Psoas muscle (tissue), 8 donors: ENCODE results near the gene TNIK. TPM values are rescaled to one million over a fixed set of nuclear protein-coding genes. Genes with fewer than 3 reads are reported as not detected.
A peak's percentile ranks its signal among the peaks of the same experiment; 100 is the strongest.

Source experiments
- ATAC-seq, 4 donors: fragments of 200-7000 bp; cut with Tn5 transposase; one replicate each; pipeline ENCODE4 v1.9.1; 2020; ENCODE audit warnings: moderate library complexity in 3 of 4, mild to moderate bottlenecking in 2 of 4
- DNase-seq, 2 donors: peaks; one replicate each; pipeline ENCODE4 v3.0.0-alpha.2; 2020
- H3K27ac ChIP-seq: fragments of 200-600 bp; one replicate; pipeline ENCODE4 v1.8.0; 2022
- H3K27me3 ChIP-seq, 3 donors: fragments of 200-600 bp in 1 of 3; one replicate each; pipeline versions ENCODE4 v1.6.1 to v1.8.0; 2013 to 2022; ENCODE audit warnings: low read length in 2 of 3, mild to moderate bottlenecking in 2 of 3, moderate library complexity in 1 of 3; ENCODE audit not compliant: insufficient read depth in 3 of 3
- H3K36me3 ChIP-seq, 2 donors: fragments of 200-600 bp in 1 of 2; one replicate each; pipeline versions ENCODE4 v1.6.1 to v1.8.0; 2013 to 2022; ENCODE audit warnings: low read depth in 1 of 2, mild to moderate bottlenecking in 1 of 2, moderate library complexity in 1 of 2; ENCODE audit not compliant: insufficient read depth in 1 of 2
- H3K4me1 ChIP-seq: fragments of 200-600 bp; one replicate; pipeline ENCODE4 v1.8.0; 2022
- H3K4me3 ChIP-seq: fragments of 200-600 bp; one replicate; pipeline ENCODE4 v1.8.0; 2022; ENCODE audit warnings: mild to moderate bottlenecking
- H3K9me3 ChIP-seq: fragments of 200-600 bp; one replicate; pipeline ENCODE4 v1.8.0; 2022
- CTCF ChIP-seq: fragments of 200-600 bp; IDR thresholded peaks from one replicate; pipeline ENCODE4 v1.8.0; 2022; ENCODE audit warnings: antibody characterized with exemption
- WGBS, 3 donors: extraction: QIAGEN DNeasy Blood & Tissue Kit; methylation state at CpG; one replicate each; pipeline versions ENCODE4 v1.1.6 to v1.1.7; 2013; 5-methylcytosine and 5-hydroxymethylcytosine counted together
- intact Hi-C, 2 donors: fragments of 100-400 bp; cut with DNase I; formaldehyde crosslinking; loops; one replicate each; pipeline versions ENCODE4 v1.11.0 to v1.14.2; 2022
- polyA plus RNA-seq, 3 donors: library from polyadenylated mRNA; stranded (reverse); fragments of 200-250 nt; gene quantifications; one replicate each; pipeline ENCODE4 v1.2.3, GENCODE V29; 2013
- total RNA-seq, 4 donors: library from RNA; stranded (reverse); fragmentation: NEBNext Ultra II Directional in 2 of 4; extraction: Animal tissue kit (Norgen Biotek cat#: 25700) in 2 of 4; gene quantifications; one replicate each; pipeline versions ENCODE4 v1.2.1 to v1.2.4, GENCODE V29; 2021 to 2023
- donor health status: healthy with polysubstance abuse.
- donor health status: DM: no; HTN: no; CAD: no; lungs with moderate emphysema.
- donor health status: Bipolar disorder and iron deficiency.
- donor health status: healthy.
- donor health status: DM: yes; HTN: yes; CAD: no.
- donor health status: DM: no; HTN: no; CAD: no.
- donor health status: DM: no; HTN: no; CAD: no.
- donor health status: DM: yes; HTN: yes; CAD: no.

Gene TNIK
- total and polyA plus RNA-seq, 7 donors: 9.9 to 32.4 (median 12.5) TPM

- Histone ChIP-seq H3K36me3 (peaks cover 0 to 74% of the 10 kb centered on the region in 2 donors), H3K9me3 (peaks cover 4% of the 10 kb centered on the region), H3K4me3 (no peak overlapping the region), H3K27me3 (no peaks in the 10 kb centered on the region), H3K27ac (no peak overlapping the region), H3K4me1 (no peaks in the 10 kb centered on the region)
- 92 to 100% (median 96%) methylated on average over 1 of the region's 1 CpG for WGBS, 3 donors
- ATAC-seq: peak in 1 of 4 donors; percentile 57
- intact Hi-C loops: no loop called here
- no peak for DNase-seq
- no peak for TF ChIP-seq CTCF
These were observed 299.9 kb downstream of the TNIK start for GRCh38 chr3:171160325-171160724.

- 80 to 86% (median 84%) methylated on average over 6 of the region's 6 CpGs for WGBS, 3 donors
- Histone ChIP-seq H3K27me3 (no peaks in the 10 kb centered on the region), H3K27ac (no peak overlapping the region), H3K36me3 (peaks cover 0 to 74% of the 10 kb centered on the region in 2 donors), H3K4me1 (no peaks in the 10 kb centered on the region), H3K4me3 (no peak overlapping the region), H3K9me3 (peaks cover 4% of the 10 kb centered on the region)
- intact Hi-C loops: no loop called here
- TF ChIP-seq CTCF: no peak
- no peak for DNase-seq
- ATAC-seq: no peak
These were observed 300.4 kb downstream of the TNIK start for GRCh38 chr3:171159822-171160157.

- intact Hi-C loops: no loop called here
- 87 to 91% (median 88%) methylated on average over 20 of the region's 20 CpGs for WGBS, 3 donors
- Histone ChIP-seq H3K27me3 (no peaks in the 10 kb centered on the region), H3K9me3 (peaks cover 4% of the 10 kb centered on the region), H3K4me1 (no peaks in the 10 kb centered on the region), H3K36me3 (peaks cover 0 to 75% of the 10 kb centered on the region in 2 donors), H3K27ac (no peak overlapping the region), H3K4me3 (no peak overlapping the region)
- no peak for ATAC-seq
- no peak for TF ChIP-seq CTCF
- no peak for DNase-seq
These were observed 301.0 kb downstream of the TNIK start for GRCh38 chr3:171159024-171159821.

GRCh38 chr3:171157980-171158379 lies 302.2 kb downstream of the TNIK start:
- 64 to 66% (median 65%) methylated on average over 3 of the region's 3 CpGs for WGBS, 3 donors
- Histone ChIP-seq H3K4me3 (no peak overlapping the region), H3K27ac (no peak overlapping the region), H3K36me3 (peaks cover 0 to 78% of the 10 kb centered on the region in 2 donors), H3K9me3 (no peaks in the 10 kb centered on the region), H3K27me3 (no peaks in the 10 kb centered on the region), H3K4me1 (no peaks in the 10 kb centered on the region)
- intact Hi-C loops: no loop called here
- DNase-seq (no peak), ATAC-seq (no peak)
- TF ChIP-seq CTCF: no peak

- ATAC-seq (peak in 1 of 4 donors; percentile 40), DNase-seq (peak; percentile 19 to 76)
- H3K9me3 ChIP-seq: no peaks in the 10 kb centered on the region
- 59 to 65% (median 60%) methylated on average over 14 of the region's 14 CpGs for WGBS, 3 donors
- no peak overlapping the region for H3K27ac ChIP-seq
- intact Hi-C loops: no loop called here
- H3K36me3 ChIP-seq: peaks cover 0 to 73% of the 10 kb centered on the region in 2 donors
- no peak overlapping the region for H3K4me3 ChIP-seq
- no peak for TF ChIP-seq CTCF
- H3K4me1 ChIP-seq: no peaks in the 10 kb centered on the region
- H3K27me3 ChIP-seq: no peaks in the 10 kb centered on the region
These were observed 302.9 kb downstream of the TNIK start for GRCh38 chr3:171157286-171157685.
